ENCODE data around the gene PALB2.

The PALB2 gene

GRCh38 chr16:23678430-23679273 is 37.5 kb upstream of the PALB2 start, which contains the start of gene PLK1:
Gene PLK1 (plus strand): TSS chr16:23678889. CDS start chr16:23678933, 44 bp downstream.
- H3K9ac ChIP-seq (ENCODE audit: low read length): peak within 1 kb of the TSS; percentile 88
- H3K79me2 ChIP-seq (ENCODE audit: low read length): peaks cover 43% of the 10 kb centered on the region
- H3K27me3 ChIP-seq (ENCODE audit: low read depth, low read length): no peaks in the 10 kb centered on the region
- H3K36me3 ChIP-seq (replicated peaks; ENCODE audit: low read depth, low read length): peaks cover 49% of the 10 kb centered on the region
- peaks cover 22% of the 10 kb centered on the region for H3K4me1 ChIP-seq (ENCODE audit: low read length)
- TF ChIP-seq EZH2phosphoT487 (IDR thresholded peaks at IDR 0.05; ENCODE audit: low read depth) (no peak), CTCF (IDR thresholded peaks at IDR 0.05; ENCODE audit: low read depth, low read length) (peak; percentile 43)
- H4K20me1 ChIP-seq (ENCODE audit: insufficient read depth, low read length): peaks cover 36% of the 10 kb centered on the region
- H3K27ac ChIP-seq (ENCODE audit: low read length): peak within 1 kb of the TSS; percentile 58
- no peaks in the 10 kb centered on the region for H3K9me3 ChIP-seq (ENCODE audit: insufficient read depth, low read length)
- no peak within 1 kb of the TSS for H2AFZ ChIP-seq (ENCODE audit: low read depth, low read length)
- peak within 1 kb of the TSS; percentile 87 for H3K4me3 ChIP-seq (ENCODE audit: low read length)
- peak within 1 kb of the TSS; percentile 96 for H3K4me2 ChIP-seq (ENCODE audit: low read length)

DNA sequence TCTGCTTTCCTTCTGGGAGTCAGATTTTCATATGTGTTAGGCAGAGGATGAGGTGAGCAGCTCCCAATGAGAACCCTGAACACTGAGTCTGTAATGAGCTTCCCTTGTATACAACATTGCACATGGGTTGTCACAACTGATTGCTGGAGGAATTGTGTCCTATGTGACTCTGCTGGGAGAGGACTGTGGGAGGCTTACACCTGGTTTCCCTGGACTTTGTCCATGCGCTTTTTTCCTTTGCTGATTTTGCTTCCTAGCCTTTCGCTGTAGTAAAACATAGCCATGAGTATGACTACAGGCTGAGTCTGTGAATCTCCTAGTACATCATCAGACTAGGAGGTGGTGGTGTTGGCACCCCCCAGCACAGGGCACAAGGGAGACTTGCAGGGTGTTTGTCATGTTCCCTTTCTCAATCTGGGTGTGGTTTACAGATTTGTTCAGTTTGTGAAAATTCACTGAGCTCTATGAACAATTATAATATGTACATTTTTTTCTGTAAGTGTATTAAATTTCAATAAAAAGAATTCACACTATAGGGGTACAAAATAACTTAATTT is 35.9 kb upstream of the PALB2 start:
- Histone ChIP-seq H2AFZ (ENCODE audit: low read depth, low read length) (no peak overlapping the region), H3K79me2 (ENCODE audit: low read length) (peaks cover 33% of the 10 kb centered on the region), H3K27ac (ENCODE audit: low read length) (no peak overlapping the region), H3K4me2 (ENCODE audit: low read length) (no peak overlapping the region), H3K36me3 (replicated peaks; ENCODE audit: low read depth, low read length) (peaks cover 52% of the 10 kb centered on the region), H4K20me1 (ENCODE audit: insufficient read depth, low read length) (peaks cover 31% of the 10 kb centered on the region), H3K4me3 (ENCODE audit: low read length) (no peak overlapping the region), H3K9me3 (ENCODE audit: insufficient read depth, low read length) (no peaks in the 10 kb centered on the region), H3K4me1 (ENCODE audit: low read length) (peaks cover 25% of the 10 kb centered on the region), H3K27me3 (ENCODE audit: low read depth, low read length) (peaks cover 5% of the 10 kb centered on the region; the same call in 1 of the 2 replicates), H3K9ac (ENCODE audit: low read length) (no peak overlapping the region)
- no peak for TF ChIP-seq EZH2phosphoT487 (IDR thresholded peaks at IDR 0.05; ENCODE audit: low read depth)
- no peak for TF ChIP-seq CTCF (IDR thresholded peaks at IDR 0.05; ENCODE audit: low read depth, low read length)

DNA sequence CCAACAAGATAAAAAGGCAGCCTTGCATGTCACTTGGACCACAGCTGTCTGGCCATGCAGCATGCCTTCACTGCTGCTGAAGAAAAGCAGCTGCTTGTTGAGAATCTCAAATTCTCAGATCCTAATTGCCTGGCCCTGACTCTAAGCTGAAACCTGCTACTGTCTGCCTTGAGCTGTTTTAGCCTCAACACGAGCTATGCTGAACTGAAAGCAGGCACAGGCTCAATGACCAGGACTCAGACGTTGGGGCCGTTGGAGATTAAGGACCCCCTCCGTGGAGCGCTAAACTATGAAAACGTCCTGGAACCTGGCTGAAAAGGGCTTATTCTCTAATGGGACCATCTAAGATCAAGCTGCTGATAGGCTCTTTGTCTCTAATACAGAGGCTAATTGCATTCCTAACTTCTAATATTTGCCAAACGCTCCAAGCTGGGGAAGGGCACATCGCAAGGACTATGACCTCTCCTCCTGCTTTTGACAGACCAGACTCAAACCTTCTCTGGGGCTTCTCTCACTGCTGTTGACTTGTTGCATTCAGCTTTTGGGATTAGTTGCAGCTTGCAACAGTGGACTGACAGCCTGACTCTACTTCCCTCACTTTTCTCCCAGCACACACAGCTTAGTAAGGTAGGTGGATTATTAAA is 33.0 kb upstream of the PALB2 start:
- H2AFZ ChIP-seq (ENCODE audit: low read depth, low read length): no peak overlapping the region
- H3K4me1 ChIP-seq (ENCODE audit: low read length): peaks cover 40% of the 10 kb centered on the region
- no peak overlapping the region for H3K4me2 ChIP-seq (ENCODE audit: low read length)
- peaks cover 48% of the 10 kb centered on the region for H3K36me3 ChIP-seq (replicated peaks; ENCODE audit: low read depth, low read length)
- peaks cover 15% of the 10 kb centered on the region for H3K27me3 ChIP-seq (ENCODE audit: low read depth, low read length)
- TF ChIP-seq EZH2phosphoT487 (IDR thresholded peaks at IDR 0.05; ENCODE audit: low read depth): no peak
- no peak for TF ChIP-seq CTCF (IDR thresholded peaks at IDR 0.05; ENCODE audit: low read depth, low read length)
- H3K9ac ChIP-seq (ENCODE audit: low read length): no peak overlapping the region
- no peak overlapping the region for H3K27ac ChIP-seq (ENCODE audit: low read length)
- H4K20me1 ChIP-seq (ENCODE audit: insufficient read depth, low read length): peaks cover 32% of the 10 kb centered on the region
- no peaks in the 10 kb centered on the region for H3K9me3 ChIP-seq (ENCODE audit: insufficient read depth, low read length)
- H3K4me3 ChIP-seq (ENCODE audit: low read length): no peak overlapping the region
- H3K79me2 ChIP-seq (ENCODE audit: low read length): peaks cover 14% of the 10 kb centered on the region

All from OCI-LY3 (cell line).